Limb (tissue), 2 donors: ENCODE measurements around the gene ZNF200.
A peak's percentile ranks its signal among the peaks of the same experiment; 100 is the strongest.
"Not testable (repeated sequence)": the region's sequence is repeated elsewhere in the genome, so short reads cannot be mapped to it uniquely, and the experiment has no call there.

Experiments used
- DNase-seq, 2 donors: peaks; one replicate each; pipeline ENCODE4 v3.0.0-alpha.2; 2016; ENCODE audit errors: extremely low spot score in 2 of 2

Gene ZNF200

DNA sequence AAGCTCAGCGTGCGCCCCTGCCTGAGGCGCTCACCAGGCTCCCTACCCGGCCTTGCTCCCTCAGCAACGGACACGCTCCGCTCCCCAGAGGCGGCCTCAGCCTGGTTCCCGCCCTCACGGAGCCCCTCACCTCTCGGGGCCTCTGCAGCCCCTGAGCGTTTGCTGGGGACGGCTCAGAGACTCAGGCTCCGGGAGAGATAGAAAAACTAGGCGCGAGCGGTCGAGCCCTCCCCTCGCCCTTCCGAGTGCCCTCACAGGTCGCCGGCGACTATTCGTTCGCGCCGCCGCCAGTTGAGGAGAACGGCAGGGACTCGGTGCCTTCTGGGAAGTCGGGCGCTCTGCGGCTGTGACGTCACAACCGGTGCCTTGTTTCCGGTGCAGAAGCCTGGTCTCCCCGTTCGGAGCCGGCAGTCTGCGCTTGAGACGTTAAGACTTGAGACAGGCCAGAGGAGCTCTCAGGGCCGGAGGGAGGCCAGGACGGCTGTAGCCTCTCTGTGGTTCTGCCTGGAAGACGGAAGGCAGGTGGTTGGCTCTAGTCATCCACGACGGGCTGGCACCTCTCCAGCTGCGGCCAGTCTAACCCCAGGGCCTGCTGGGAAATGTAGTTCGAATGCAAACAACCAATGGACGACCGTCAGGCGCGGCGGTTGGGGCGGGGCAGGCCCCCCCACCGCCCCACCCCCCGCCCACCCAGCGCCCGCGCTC is at the start of gene ZNF200:
ZNF200 (minus strand) TSS at position 302 of the 705 bp plus-strand sequence. CDS start 1,403 bp downstream, outside the sequence.
- peak; percentile 95 for DNase-seq

DNA sequence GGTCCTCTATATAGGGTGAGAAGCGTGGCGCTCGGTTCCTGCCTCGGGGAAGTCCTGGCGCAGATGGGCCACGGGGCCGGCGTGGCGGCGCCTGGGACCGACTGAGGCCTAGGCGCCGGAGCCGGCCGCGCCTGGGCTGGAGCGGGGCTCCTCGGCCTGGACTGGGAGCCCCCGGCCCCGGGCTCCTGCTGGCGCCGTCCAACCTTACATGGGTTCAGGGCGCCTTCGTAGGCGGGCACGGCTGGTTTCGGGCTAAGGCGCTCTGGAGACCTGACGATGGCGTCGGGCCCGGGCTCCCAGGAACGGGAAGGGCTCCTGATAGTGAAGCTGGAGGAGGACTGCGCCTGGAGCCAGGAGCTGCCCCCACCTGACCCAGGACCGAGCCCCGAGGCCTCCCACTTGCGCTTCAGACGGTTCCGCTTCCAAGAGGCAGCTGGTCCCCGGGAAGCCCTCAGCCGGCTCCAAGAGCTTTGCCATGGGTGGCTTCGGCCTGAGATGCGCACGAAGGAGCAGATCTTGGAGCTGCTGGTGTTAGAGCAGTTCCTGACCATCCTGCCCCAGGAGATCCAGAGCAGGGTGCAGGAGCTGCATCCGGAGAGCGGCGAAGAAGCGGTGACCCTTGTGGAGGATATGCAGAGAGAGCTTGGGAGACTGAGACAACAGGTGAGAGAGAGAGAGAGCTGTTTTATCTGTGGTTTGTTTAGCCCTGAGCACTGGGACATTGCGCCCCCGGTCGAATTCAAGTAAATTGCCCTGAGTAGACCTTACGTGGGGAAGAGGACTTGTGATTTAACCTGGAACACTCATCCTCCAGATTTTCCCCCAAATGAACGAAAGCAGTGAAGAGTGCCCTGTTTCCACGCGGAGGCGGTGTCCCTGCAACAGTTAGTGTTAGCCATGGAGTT is 48.8 kb upstream of the ZNF200 start:
- no peak for DNase-seq

GRCh38 chr16:3282730-3283542 is 48.0 kb upstream of the ZNF200 start, which contains the start of gene ZNF263:
Gene ZNF263, plus strand, starts transcription at chr16:3283491. Its CDS starts 328 bp downstream, at chr16:3283819.
- DNase-seq, result peak; percentile 96 to 98

DNA sequence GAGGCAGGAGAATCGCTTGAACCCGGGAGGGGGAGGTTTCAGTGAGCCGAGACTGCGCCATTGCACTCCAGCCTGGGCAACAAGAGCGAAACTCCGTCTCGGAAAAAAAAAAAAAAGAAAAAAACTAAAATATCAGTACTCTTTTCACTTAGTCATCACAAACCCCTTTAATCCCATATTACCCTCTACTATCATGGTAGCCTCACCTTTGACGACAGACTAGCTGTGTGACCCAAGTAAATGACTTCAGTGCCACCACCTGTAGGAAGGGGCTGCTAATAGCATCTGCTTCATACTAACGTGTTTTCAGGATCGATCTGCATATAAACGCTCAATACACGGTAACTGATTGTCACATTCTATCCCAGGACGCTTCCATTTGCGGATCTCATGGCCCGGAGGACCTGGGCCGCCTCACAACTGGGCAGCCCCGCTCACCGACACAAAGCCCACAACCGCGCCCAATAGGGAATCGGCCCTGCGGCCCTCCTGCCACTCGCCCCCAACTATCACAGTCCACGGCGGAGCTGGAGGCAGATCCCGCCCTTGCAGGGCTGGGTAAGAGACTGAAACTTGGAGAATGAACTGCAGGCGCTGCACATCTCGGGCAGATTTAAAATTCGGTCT is 47.3 kb upstream of the ZNF200 start:
- DNase-seq, result no peak

- DNase-seq, result no peak
These were observed 46.4 kb upstream of the ZNF200 start for GRCh38 chr16:3281222-3281820.

GRCh38 chr16:3276679-3277078 is 41.7 kb upstream of the ZNF200 start:
- DNase-seq, result no peak

DNA sequence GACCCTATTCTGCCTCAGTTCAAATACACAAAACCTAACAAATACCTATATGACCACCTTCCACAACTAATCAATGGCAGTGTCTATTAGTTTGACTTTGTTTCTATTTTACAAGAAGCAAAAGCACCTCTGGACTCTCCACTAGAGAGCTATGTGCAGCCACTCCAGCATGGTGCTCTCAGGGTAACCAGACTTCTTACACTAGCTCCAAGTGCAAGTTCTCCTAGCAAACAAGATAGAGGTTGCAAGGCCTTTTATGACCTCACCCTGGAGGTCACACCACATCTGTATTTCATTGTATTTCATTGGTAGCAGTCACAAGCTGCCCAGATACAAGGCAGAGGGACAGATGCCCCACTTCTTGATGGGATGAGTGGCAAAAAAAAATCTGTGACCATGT is 40.0 kb upstream of the ZNF200 start:
- DNase-seq, result no peak

GRCh38 chr16:3274490-3274889 is 39.5 kb upstream of the ZNF200 start:
- DNase-seq, result no peak

DNA sequence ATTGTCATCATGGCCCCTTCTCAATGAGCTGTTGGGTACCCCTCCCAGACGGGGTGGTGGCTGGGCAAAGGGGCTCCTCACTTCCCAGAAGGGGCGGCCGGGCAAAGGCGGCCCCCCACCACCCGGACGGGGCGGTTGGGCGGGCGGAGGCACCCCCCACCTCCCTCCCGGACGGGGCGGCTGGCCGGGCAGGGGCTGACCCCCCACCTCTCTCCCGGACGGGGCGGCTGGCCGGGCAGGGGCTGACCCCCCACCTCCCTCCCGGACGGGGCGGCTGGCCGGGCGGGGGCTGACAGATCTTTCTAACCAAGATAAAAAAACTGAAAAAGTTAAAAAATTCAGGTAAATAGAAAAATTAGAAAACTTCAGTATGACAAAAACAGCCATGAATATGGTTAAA is 36.3 kb upstream of the ZNF200 start:
- not testable (repeated sequence) for DNase-seq

GRCh38 chr16:3270718-3271117 is 35.8 kb upstream of the ZNF200 start:
- DNase-seq, result not testable (repeated sequence)

DNA sequence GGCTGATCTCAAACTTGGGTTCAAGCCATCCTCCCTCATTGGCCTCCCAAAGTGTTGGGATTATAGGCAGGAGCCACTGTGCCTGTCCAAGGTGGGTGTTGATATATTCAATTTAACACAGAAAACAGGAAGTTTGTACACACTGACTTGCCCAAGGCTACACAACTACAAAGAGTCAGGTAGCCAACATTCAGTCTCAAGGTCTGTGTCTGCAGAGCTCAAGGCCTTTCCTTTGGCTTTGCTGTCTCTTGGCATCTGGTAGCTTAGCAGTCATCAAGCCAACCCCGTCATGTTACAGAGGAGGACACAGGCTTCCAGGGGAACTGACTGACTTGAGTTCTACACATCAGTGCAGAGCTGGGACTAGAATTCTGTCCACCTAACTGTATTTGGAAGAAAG is 33.3 kb upstream of the ZNF200 start:
- no peak for DNase-seq

GRCh38 chr16:3266873-3267537 is 32.0 kb upstream of the ZNF200 start:
- peak in 1 of 2 donors; percentile 35 for DNase-seq

DNA sequence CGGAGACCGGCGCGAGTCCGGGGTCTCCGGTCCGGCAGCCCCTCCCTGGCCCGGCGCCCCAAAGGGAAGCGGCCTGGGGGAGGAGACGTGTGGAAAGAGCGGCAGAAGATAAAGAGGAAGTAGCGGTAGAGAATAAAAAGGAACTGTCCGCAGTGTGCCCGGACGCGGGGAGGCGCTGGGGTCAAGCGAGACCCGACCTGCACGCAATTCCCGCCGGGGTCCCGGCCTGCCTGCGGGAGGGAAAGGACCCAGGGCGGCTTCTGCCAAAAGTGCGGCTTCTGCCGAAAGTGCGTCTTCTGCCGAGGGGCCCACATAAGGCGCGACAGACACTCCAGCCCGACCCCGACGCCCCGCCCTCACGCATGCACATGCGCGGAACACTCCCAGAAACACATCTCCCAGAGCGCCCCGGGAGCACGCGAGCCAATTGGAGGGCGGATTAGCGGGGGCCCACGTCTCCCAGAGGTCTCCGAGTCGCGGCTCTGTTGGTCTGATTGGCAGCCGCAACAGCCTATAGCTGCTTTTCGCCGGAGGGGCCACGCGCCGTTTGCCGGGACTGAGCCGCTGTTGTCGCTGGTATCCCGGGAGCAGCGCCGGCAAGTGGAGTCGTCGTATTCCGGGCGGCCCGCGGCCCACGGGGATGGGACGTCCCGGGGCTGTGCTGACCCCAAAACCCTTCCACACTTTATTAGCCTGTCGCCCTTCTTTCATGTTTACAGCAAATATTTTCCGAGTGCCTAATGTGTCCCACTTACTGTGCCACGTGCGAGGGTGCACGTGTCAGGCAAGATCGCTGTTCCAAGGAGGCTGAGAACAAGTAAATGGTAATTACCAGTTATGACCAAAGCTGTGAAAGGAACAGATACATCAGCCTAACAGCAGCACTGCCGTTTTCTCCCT is 29.4 kb upstream of the ZNF200 start:
- DNase-seq, result peak; percentile 98 to 99

DNA sequence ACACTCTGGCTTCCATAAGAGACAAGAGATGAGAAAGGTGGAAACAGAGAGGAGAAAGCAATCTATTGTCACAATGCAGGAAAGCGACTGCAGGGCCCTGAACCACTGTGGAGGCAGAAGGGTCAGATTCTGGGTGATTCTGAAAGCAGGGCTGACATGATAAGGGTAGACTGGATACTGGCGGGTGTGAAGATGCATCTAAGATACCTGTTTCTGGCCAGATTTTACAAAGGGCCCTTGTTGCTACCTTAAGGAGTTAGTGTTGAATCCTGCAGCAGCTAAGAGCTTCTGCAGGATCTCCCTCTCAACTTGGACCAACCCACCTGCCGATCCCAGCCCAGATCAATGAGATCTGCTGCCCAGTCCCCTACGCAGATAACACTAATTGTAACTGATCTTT is 27.6 kb upstream of the ZNF200 start:
- no peak for DNase-seq

DNA sequence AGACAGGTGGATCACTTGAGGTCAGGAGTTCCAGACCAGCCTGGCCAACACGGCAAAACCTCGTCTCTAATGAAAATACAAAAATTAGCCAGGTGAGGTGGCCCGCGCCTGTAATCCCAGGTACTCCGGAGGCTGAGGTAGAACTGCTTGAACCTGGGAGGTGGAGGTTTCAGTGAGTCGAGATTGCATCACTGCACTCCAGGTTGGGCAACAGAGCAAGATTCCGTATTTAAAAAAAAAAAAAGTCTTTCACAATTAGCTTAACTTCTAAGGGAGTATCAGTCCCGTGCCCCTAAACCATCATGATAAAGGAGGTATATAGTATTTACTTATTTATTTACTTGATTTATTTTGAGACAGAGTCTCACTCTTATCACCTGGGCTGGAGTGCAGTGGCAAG is 24.9 kb upstream of the ZNF200 start:
- DNase-seq, result no peak

- DNase-seq, result no peak
These were observed 22.0 kb upstream of the ZNF200 start for GRCh38 chr16:3256866-3257465.

DNA sequence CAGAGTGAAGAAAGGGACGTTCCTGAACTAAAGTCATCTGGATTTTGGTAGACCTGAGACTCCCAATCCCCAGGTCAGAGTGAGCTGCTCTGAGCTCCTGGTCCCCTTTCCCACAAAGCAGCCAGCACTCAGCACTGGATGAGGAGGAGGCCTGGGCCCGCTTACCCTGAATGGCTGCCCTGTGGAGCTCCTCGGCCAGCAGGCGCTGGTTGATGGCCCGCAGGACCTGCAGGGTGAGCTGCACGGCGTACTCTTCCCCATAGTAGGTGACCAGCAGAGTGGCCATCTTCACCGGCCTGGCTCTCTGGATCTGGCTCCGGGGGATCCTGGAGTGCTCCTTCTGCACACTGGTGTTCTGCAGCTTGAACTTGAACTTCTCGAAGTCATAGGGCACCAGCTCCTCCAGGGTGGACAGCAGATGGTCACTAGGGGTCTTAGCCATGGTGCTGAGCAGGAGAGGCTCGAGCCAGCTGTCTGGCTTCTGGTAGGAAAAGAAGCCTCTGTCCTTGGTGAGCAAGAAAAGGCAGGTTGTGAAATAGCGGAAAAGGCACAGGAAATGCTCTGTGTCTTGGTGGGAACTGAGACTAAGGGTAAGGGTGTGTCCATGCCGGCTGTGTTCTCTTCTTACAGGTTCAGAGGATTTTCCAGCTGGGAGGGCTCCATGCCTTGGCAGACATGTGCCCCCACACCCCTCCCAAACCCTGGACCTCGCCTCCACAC is 21.3 kb upstream of the ZNF200 start, which contains the start of gene MEFV:
MEFV (minus strand) TSS at position 488 of the 720 bp plus-strand sequence; CDS start at position 442, 46 bp downstream.
- no peak for DNase-seq

GRCh38 chr16:3254309-3254708 is 19.4 kb upstream of the ZNF200 start:
- no peak for DNase-seq
